Heart right ventricle (tissue), 16 donors: Measurements from ENCODE around the gene LMBR1L. TPM values are rescaled to one million over a fixed set of nuclear protein-coding genes. Genes with fewer than 3 reads are reported as not detected.

ENCODE experiments used
- ATAC-seq, 8 donors: fragments of 200-7000 bp; cut with Tn5 transposase; one replicate each; pipeline ENCODE4 v1.9.1; 2020; ENCODE audit warnings: mild to moderate bottlenecking in 8 of 8, moderate library complexity in 8 of 8, moderate number of reproducible peaks in 1 of 8
- DNase-seq, 2 donors: peaks; one replicate each; pipeline ENCODE4 v3.0.0-alpha.2; 2020
- H3K27ac ChIP-seq, 10 donors: fragments of 200-600 bp; sonication (generic) in 2 of 10; one replicate each; pipeline versions ENCODE4 v1.5.0 to v1.8.0; 2020 to 2022; ENCODE audit warnings: mild to moderate bottlenecking in 3 of 10
- H3K27me3 ChIP-seq, 7 donors: fragments of 200-600 bp; one replicate each; pipeline ENCODE4 v1.8.0; 2021 to 2022; ENCODE audit warnings: mild to moderate bottlenecking in 2 of 7
- H3K36me3 ChIP-seq, 9 donors: fragments of 200-600 bp; sonication (generic) in 1 of 9; one replicate each; pipeline versions ENCODE4 v1.5.0 to v1.8.0; 2020 to 2022; ENCODE audit warnings: mild to moderate bottlenecking in 2 of 9
- H3K4me1 ChIP-seq, 9 donors: fragments of 200-600 bp; sonication (generic) in 1 of 9; one replicate each; pipeline versions ENCODE4 v1.5.0 to v1.8.0; 2020 to 2022; ENCODE audit warnings: mild to moderate bottlenecking in 4 of 9
- H3K4me3 ChIP-seq, 10 donors: fragments of 200-600 bp; sonication (generic) in 2 of 10; one replicate each; pipeline versions ENCODE4 v1.5.0 to v1.8.0; 2020 to 2022; ENCODE audit warnings: mild to moderate bottlenecking in 7 of 10, moderate library complexity in 2 of 10
- H3K9me3 ChIP-seq, 11 donors: fragments of 200-600 bp in 10 of 11; sonication (generic) in 2 of 11; one replicate each; pipeline versions ENCODE4 v1.5.0 to v1.8.0; 2013 to 2022; ENCODE audit warnings: mild to moderate bottlenecking in 2 of 11, control low read depth in 1 of 11, moderate library complexity in 1 of 11
- WGBS, 2 donors: extraction: QIAGEN DNeasy Blood & Tissue Kit; methylation state at CpG; one replicate each; pipeline ENCODE4 v1.1.7; 2013; ENCODE audit warnings: inconsistent platforms in 1 of 2; 5-methylcytosine and 5-hydroxymethylcytosine counted together
- intact Hi-C, 10 donors: fragments of 100-400 bp; cut with DNase I; formaldehyde crosslinking; loops; one replicate each; pipeline versions ENCODE4 v1.11.1 to v1.14.2; 2022
- long read RNA-seq, 3 donors: library from polyadenylated mRNA; unstranded; transcript quantifications; one replicate each; pipeline ENCODE4 v2.0.0, GENCODE V29; 2020 to 2021
- polyA plus RNA-seq, 2 donors: library from polyadenylated mRNA; stranded (reverse); fragments of 200-250 nt; gene quantifications; one replicate each; pipeline ENCODE4 v1.2.3, GENCODE V29; 2013
- total RNA-seq, 10 donors: library from RNA; stranded (reverse); fragmentation: NEBNext Ultra II Directional in 3 of 10; extraction: Animal tissue kit (Norgen Biotek cat#: 25700) in 3 of 10; gene quantifications; one replicate each; pipeline versions ENCODE4 v1.2.1 to v1.2.4, GENCODE V29; 2021 to 2023
- TF ChIP-seq, protein P1 (sequence below), 9 donors: fragments of 200-600 bp; sonication (generic) in 2 of 9; IDR thresholded peaks; one replicate each; pipeline versions ENCODE4 v1.5.0 to v1.8.0; 2021 to 2022; ENCODE audit warnings: antibody characterized with exemption in 9 of 9, mild to moderate bottlenecking in 5 of 9, moderate library complexity in 1 of 9
- donor health status: Arrhythmogenic right ventricular cardiomyopathy.
- donor health status: ischemic (EF 13 %, LVEDD 7.1; RV severe dilation, severe dysfunction).
- donor health status: healthy with polysubstance abuse.
- donor health status: DM: no; HTN: yes; CAD: no.
- donor health status: DM: no; HTN: no; CAD: no.
- donor health status: ischemic (EF 25% LVEDD 6.9; RV normal size, moderate dysfunction).
- donor health status: ischemic (EF 25% LVEDD 5.7; RV mildly dilated, moderate dysfunction).
- donor health status: healthy.
- donor health status: DM: yes; HTN: yes; CAD: no.
- donor health status: Ischemic cardiomyopathy.
- donor health status: ischemic (EF 35%, LVEDD 5.7; RV mildly dilated, moderate dysfunction).
- donor health status: nonischemic (EF 11% LVEDD 7.7; RV severe dilation, severe dysfunction).
- donor health status: DM: yes; HTN: yes; CAD: no.
- donor health status: PGD.
- donor health status: ischemic (EF 29% LVEDD 5.4; RV normal size, mild dysfunction).
- donor health status: nonischemic (EF 23%, LVEDD 6.1; RV moderate dilation, normal function).

Gene LMBR1L, protein sequence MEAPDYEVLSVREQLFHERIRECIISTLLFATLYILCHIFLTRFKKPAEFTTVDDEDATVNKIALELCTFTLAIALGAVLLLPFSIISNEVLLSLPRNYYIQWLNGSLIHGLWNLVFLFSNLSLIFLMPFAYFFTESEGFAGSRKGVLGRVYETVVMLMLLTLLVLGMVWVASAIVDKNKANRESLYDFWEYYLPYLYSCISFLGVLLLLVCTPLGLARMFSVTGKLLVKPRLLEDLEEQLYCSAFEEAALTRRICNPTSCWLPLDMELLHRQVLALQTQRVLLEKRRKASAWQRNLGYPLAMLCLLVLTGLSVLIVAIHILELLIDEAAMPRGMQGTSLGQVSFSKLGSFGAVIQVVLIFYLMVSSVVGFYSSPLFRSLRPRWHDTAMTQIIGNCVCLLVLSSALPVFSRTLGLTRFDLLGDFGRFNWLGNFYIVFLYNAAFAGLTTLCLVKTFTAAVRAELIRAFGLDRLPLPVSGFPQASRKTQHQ
- total RNA-seq (10 to 100 TPM; 21.5 to 51.8 (median 30.8) TPM), polyA plus RNA-seq (10 to 100 TPM; 24.8 to 47.0 TPM)
- long read RNA-seq, donor 1, partial matches to known transcripts: 7 of 24 reads
- long read RNA-seq, donor 1, other reads (novel, unspliced or antisense): 14 of 24 reads
- long read RNA-seq, donor 2, partial matches to known transcripts: 2 of 14 reads
- long read RNA-seq, donor 2, other reads (novel, unspliced or antisense): 10 of 14 reads
- long read RNA-seq, donor 3, transcript LMBR1L-201 (17 exons, 2,934 nt): major isoform, 34 of 86 reads
- long read RNA-seq, donor 3, partial matches to known transcripts: 25 of 86 reads
- long read RNA-seq, donor 3, other reads (novel, unspliced or antisense): 24 of 86 reads

GRCh38 chr12:49110464-49111155 lies at the start of gene LMBR1L:
Gene LMBR1L, minus strand, starts transcription at chr12:49110847. Its CDS starts 292 bp downstream, at chr12:49110555.
- Histone ChIP-seq H3K9me3 (no peaks in the 10 kb centered on the region), H3K4me1 (peaks cover 11 to 51% (median 47%) of the 10 kb centered on the region in 9 donors), H3K36me3 (peaks cover 0 to 20% (median 0%) of the 10 kb centered on the region in 9 donors), H3K27ac (peak within 1 kb of the TSS; percentile 93 to 100 (median 98)), H3K27me3 (no peaks in the 10 kb centered on the region), H3K4me3 (peak within 1 kb of the TSS; percentile 67 to 100 (median 93))
- ATAC-seq: peak; percentile 96 to 98 (median 97)
- intact Hi-C loops: loop anchor here in 3 of 10 donors (1.0 to 5.0 kb wide), 3 partner anchors 20 to 124 kb away; no protein-coding TSS in a partner anchor
- WGBS, 2 donors: 0 to 1% methylated on average over 43 of the region's 43 CpGs
- TF ChIP-seq, protein P1, sequence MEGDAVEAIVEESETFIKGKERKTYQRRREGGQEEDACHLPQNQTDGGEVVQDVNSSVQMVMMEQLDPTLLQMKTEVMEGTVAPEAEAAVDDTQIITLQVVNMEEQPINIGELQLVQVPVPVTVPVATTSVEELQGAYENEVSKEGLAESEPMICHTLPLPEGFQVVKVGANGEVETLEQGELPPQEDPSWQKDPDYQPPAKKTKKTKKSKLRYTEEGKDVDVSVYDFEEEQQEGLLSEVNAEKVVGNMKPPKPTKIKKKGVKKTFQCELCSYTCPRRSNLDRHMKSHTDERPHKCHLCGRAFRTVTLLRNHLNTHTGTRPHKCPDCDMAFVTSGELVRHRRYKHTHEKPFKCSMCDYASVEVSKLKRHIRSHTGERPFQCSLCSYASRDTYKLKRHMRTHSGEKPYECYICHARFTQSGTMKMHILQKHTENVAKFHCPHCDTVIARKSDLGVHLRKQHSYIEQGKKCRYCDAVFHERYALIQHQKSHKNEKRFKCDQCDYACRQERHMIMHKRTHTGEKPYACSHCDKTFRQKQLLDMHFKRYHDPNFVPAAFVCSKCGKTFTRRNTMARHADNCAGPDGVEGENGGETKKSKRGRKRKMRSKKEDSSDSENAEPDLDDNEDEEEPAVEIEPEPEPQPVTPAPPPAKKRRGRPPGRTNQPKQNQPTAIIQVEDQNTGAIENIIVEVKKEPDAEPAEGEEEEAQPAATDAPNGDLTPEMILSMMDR (IDR thresholded peaks at IDR 0.05): peak in 8 of 9 donors; percentile 37 to 64 (median 53)
- DNase-seq: peak; percentile 92 to 98

DNA sequence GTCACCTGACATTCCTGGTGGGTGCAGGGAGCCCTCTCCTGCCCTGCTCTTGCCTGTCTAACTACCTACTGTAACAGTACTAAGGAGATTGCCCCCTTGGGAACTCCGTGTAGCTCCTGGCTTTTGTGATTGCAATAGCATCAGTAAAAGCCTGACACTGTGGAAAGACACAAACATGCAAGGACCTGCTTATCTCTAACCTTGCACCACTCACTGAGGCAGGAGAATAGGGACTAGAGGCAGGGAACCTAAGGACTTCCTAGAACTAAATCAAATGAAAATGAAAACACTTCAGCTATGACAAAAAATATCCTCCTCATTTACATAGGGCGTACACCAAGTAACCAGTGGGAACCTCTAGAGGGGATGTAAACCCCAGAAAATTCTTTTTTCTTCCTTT lies 49.8 kb upstream of the LMBR1L start:
- Histone ChIP-seq H3K9me3 (no peaks in the 10 kb centered on the region), H3K36me3 (no peaks in the 10 kb centered on the region), H3K4me3 (no peak overlapping the region), H3K4me1 (peaks cover 0 to 15% (median 0%) of the 10 kb centered on the region in 9 donors), H3K27ac (no peak overlapping the region), H3K27me3 (no peaks in the 10 kb centered on the region)
- intact Hi-C loops: no loop called here
- 69 to 85% methylated on average over 2 of the region's 2 CpGs for WGBS, 2 donors
- DNase-seq: no peak
- no peak for ATAC-seq
- TF ChIP-seq, protein P1 (IDR thresholded peaks at IDR 0.05): no peak

- TF ChIP-seq, protein P1 (IDR thresholded peaks at IDR 0.05): no peak
- H3K36me3 ChIP-seq: no peaks in the 10 kb centered on the region
- no peak overlapping the region for H3K27ac ChIP-seq
- intact Hi-C loops: no loop called here
- DNase-seq (no peak), ATAC-seq (no peak)
- no peaks in the 10 kb centered on the region for H3K4me1 ChIP-seq
- no peaks in the 10 kb centered on the region for H3K9me3 ChIP-seq
- H3K4me3 ChIP-seq: no peak overlapping the region
- H3K27me3 ChIP-seq: no peaks in the 10 kb centered on the region
- WGBS, 2 donors: 74 to 81% methylated on average over 3 of the region's 3 CpGs
Observed at GRCh38 chr12:49154221-49154620, 43.6 kb upstream of the LMBR1L start.

GRCh38 chr12:49147384-49147783 lies 36.7 kb upstream of the LMBR1L start:
- H3K4me1 ChIP-seq: no peaks in the 10 kb centered on the region
- intact Hi-C loops: no loop called here
- no peaks in the 10 kb centered on the region for H3K9me3 ChIP-seq
- no peak for ATAC-seq
- WGBS, 2 donors: 95 to 97% methylated on average over 2 of the region's 2 CpGs
- no peak overlapping the region for H3K4me3 ChIP-seq
- TF ChIP-seq, protein P1 (IDR thresholded peaks at IDR 0.05): no peak
- no peak overlapping the region for H3K27ac ChIP-seq
- no peaks in the 10 kb centered on the region for H3K36me3 ChIP-seq
- no peak for DNase-seq
- no peaks in the 10 kb centered on the region for H3K27me3 ChIP-seq
